C4-2B (cell line): ENCODE results near the gene KIF6.

Source experiments
- ZFX ChIP-seq: fragments of 450-650 bp; IDR thresholded peaks from 2 replicates; pipeline ENCODE4 v1.6.1; 2017
- TF ChIP-seq, protein P1 (sequence below): fragments of 450-650 bp; conservative IDR thresholded peaks from 2 replicates; pipeline ENCODE4 v1.5.1; 2017; ENCODE audit warnings: mild to moderate bottlenecking

DNA sequence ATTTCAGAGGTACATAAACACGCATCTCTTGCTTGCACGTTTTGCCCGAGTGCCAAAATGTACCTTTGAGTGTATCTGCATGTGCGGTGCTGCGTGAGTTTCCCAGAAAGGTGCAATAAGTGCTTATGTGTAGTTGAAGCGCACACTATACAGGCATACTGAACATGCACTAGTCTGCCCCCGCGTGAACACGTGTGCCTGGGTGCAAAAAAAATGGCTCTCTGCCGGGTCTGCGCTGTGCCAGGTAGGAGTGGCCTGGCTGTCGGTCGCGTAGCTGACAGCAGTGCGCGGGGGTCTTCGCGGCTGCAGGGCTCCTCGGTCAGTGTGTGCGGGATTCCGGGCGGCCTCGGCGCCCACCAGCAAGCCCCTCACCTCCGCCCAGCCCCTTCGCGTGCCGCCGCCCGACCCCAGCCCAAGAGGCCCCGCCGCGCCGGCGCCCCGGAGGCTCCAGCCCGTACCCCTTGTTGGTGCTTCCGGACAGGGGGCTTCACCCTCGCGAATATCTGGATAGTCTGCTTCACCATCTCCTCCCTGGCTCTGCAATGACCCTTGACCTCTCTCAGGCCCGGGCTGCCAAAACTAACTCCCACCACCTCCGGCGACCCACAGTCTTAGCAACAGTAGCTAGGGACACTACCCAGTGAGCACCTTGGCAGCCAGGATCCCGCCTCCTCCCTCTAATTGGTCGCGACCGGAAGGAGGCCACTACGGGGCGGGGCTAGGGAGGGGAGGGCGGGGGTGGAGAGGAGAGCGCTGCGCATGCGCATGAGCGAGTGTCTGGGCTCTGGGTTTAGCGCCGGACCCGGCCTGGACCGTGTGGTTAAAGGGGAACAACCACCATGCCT, at the start of gene KIF6:
- TF ChIP-seq, protein P1, sequence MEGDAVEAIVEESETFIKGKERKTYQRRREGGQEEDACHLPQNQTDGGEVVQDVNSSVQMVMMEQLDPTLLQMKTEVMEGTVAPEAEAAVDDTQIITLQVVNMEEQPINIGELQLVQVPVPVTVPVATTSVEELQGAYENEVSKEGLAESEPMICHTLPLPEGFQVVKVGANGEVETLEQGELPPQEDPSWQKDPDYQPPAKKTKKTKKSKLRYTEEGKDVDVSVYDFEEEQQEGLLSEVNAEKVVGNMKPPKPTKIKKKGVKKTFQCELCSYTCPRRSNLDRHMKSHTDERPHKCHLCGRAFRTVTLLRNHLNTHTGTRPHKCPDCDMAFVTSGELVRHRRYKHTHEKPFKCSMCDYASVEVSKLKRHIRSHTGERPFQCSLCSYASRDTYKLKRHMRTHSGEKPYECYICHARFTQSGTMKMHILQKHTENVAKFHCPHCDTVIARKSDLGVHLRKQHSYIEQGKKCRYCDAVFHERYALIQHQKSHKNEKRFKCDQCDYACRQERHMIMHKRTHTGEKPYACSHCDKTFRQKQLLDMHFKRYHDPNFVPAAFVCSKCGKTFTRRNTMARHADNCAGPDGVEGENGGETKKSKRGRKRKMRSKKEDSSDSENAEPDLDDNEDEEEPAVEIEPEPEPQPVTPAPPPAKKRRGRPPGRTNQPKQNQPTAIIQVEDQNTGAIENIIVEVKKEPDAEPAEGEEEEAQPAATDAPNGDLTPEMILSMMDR = no peak
- TF ChIP-seq ZFX = no peak
